ENCODE data around the gene TOP1.

DNA sequence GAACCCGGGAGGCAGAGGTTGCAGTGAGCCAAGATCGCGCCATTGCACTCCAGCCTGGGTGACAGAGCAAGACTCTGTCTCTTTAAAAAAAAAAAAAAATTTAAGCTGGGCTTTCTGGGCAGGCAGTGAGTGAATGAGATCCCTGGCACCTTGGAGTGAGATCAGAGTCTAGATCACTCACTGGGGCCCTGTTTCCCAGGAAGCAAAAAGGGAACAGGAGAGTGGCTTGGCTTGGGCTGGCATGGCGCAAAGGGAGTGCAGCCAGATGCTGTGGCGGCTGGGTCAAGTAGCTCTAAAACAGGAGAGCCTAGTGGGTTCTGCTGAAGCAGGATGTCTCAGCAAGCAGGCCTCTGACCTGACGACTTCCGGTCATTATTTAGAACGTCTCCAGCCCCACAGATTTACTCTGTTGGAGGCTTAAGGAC is 119.2 kb downstream of the TOP1 start:
- no peak for TF ChIP-seq POLR2AphosphoS5 (IDR thresholded peaks at IDR 0.05; ENCODE audit: low read depth, low read length)
- TF ChIP-seq GABPA (IDR thresholded peaks at IDR 0.05; ENCODE audit: low read depth): no peak
- no peak for TF ChIP-seq TAF1 (IDR thresholded peaks at IDR 0.05; ENCODE audit: borderline replicate concordance, low read depth, low read length)
- TF ChIP-seq RCOR1 (IDR thresholded peaks at IDR 0.05; ENCODE audit: low read length): no peak
- TF ChIP-seq EP300 (IDR thresholded peaks at IDR 0.05; ENCODE audit: borderline replicate concordance in 1 of 2, low read depth in 1 of 2, low read length in 1 of 2): no peak
- TF ChIP-seq CTCF (IDR thresholded peaks at IDR 0.05): no peak
- TF ChIP-seq, protein P1, sequence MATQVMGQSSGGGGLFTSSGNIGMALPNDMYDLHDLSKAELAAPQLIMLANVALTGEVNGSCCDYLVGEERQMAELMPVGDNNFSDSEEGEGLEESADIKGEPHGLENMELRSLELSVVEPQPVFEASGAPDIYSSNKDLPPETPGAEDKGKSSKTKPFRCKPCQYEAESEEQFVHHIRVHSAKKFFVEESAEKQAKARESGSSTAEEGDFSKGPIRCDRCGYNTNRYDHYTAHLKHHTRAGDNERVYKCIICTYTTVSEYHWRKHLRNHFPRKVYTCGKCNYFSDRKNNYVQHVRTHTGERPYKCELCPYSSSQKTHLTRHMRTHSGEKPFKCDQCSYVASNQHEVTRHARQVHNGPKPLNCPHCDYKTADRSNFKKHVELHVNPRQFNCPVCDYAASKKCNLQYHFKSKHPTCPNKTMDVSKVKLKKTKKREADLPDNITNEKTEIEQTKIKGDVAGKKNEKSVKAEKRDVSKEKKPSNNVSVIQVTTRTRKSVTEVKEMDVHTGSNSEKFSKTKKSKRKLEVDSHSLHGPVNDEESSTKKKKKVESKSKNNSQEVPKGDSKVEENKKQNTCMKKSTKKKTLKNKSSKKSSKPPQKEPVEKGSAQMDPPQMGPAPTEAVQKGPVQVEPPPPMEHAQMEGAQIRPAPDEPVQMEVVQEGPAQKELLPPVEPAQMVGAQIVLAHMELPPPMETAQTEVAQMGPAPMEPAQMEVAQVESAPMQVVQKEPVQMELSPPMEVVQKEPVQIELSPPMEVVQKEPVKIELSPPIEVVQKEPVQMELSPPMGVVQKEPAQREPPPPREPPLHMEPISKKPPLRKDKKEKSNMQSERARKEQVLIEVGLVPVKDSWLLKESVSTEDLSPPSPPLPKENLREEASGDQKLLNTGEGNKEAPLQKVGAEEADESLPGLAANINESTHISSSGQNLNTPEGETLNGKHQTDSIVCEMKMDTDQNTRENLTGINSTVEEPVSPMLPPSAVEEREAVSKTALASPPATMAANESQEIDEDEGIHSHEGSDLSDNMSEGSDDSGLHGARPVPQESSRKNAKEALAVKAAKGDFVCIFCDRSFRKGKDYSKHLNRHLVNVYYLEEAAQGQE (IDR thresholded peaks at IDR 0.05; ENCODE audit: low read depth, low read length): no peak
- no peak for TF ChIP-seq RAD21 (IDR thresholded peaks at IDR 0.05; ENCODE audit: low read length)
- TF ChIP-seq, protein P2, sequence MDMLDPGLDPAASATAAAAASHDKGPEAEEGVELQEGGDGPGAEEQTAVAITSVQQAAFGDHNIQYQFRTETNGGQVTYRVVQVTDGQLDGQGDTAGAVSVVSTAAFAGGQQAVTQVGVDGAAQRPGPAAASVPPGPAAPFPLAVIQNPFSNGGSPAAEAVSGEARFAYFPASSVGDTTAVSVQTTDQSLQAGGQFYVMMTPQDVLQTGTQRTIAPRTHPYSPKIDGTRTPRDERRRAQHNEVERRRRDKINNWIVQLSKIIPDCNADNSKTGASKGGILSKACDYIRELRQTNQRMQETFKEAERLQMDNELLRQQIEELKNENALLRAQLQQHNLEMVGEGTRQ (IDR thresholded peaks at IDR 0.05; ENCODE audit: borderline replicate concordance, low read depth, low read length): no peak
- no peak for TF ChIP-seq RXRA (IDR thresholded peaks at IDR 0.05; ENCODE audit: borderline replicate concordance, low read depth)
- no peak for TF ChIP-seq CHD2 (IDR thresholded peaks at IDR 0.05; ENCODE audit: low read length, partially characterized antibody)
- no peak for TF ChIP-seq SIN3A (IDR thresholded peaks at IDR 0.05; ENCODE audit: borderline replicate concordance, low read depth, low read length)
